GM12801 (cell line): ENCODE results near the gene CYSRT1.

ENCODE experiments used
- TF ChIP-seq, protein P1 (sequence below): IDR thresholded peaks from one replicate; pipeline ENCODE4 v1.5.1; 2011; ENCODE audit warnings: control low read depth; ENCODE audit not compliant: insufficient read length; ENCODE audit errors: extremely low read depth

The CYSRT1 gene

GRCh38 chr9:137245450-137246421 is 20.8 kb downstream of the CYSRT1 start:
- TF ChIP-seq, protein P1, sequence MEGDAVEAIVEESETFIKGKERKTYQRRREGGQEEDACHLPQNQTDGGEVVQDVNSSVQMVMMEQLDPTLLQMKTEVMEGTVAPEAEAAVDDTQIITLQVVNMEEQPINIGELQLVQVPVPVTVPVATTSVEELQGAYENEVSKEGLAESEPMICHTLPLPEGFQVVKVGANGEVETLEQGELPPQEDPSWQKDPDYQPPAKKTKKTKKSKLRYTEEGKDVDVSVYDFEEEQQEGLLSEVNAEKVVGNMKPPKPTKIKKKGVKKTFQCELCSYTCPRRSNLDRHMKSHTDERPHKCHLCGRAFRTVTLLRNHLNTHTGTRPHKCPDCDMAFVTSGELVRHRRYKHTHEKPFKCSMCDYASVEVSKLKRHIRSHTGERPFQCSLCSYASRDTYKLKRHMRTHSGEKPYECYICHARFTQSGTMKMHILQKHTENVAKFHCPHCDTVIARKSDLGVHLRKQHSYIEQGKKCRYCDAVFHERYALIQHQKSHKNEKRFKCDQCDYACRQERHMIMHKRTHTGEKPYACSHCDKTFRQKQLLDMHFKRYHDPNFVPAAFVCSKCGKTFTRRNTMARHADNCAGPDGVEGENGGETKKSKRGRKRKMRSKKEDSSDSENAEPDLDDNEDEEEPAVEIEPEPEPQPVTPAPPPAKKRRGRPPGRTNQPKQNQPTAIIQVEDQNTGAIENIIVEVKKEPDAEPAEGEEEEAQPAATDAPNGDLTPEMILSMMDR: no peak

- TF ChIP-seq, protein P1: no peak
These were observed 22.4 kb downstream of the CYSRT1 start for GRCh38 chr9:137247135-137247915.

DNA sequence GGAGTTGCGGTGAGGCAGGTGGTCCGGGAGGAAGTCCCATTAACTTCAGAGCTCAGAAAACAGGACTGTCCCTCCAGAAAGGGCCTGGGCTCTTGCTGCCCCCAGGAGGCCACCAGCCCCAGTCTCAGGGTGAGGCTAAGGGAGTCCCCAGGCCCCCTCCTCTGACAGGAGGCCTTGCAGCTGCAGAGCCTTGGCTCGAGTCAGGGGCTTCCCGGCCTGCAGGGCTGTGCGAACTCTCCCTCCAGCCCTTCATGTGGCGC is 22.9 kb downstream of the CYSRT1 start:
- TF ChIP-seq, protein P1: no peak

DNA sequence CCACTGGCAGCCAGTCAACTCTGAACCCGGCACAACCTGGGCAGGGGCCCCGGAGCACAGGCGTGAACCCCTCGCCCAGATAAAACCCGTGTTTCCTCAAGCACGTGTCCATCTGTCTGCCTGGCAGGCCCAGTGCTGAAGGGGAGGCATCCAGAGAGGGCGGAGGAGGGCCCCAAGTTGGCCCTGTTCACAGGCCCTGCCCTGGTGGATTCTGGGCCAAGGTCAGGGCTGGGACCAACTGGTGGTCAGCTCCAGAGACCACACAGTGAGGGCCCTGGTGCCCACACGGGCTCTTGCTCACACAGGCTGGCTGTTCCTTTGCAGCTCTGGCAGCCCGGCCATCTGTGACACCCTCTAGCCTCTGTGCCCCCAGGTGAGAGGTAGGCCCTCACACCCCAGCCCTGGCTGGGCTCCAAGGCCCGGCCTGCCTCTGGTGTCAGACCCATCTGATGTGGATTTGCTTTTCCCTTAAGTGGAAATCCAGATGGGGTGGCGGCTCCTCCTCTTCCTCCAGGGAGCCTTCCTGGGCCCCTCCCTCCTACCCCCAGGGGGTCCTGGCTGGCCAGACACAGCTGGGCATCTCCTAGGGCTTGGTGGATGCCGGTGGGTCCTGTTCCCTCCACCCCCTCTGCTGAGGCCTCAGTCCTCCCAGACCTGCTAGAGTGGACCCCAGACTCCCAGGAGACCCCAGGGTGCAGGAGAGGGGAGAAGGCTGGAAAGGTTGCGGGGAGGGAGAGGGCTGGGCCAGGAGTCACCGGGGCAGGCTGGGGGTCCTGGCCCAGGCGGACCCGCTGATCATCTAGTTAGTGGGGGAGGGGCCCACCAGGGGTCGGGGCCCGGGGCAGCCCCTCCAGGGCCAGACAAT is 25.6 kb downstream of the CYSRT1 start:
- TF ChIP-seq, protein P1: no peak

DNA sequence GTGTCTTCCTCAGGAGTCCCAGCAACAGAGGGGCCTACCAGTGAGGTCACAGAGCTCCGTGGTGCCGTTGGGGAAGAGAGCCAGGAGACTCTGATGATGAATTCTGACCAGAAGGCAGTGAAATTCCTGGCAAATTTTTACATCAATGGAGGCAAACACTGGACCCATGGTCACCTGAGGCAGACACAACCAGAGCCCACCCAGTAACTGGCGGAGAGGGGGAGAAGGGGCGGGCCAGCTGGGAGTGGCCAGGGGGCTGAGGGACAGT is 26.2 kb downstream of the CYSRT1 start, which contains the start of gene STPG3:
Gene STPG3, plus strand, starts transcription at position 93 of the 268 bp plus-strand sequence. Its CDS starts 1 bp downstream, at position 94.
- TF ChIP-seq, protein P1: no peak

- TF ChIP-seq, protein P1: no peak
These were observed 26.7 kb downstream of the CYSRT1 start for GRCh38 chr9:137251490-137252268.
